Osteoblast (primary cell): ENCODE data around the gene SAMD8. TPM values are rescaled to one million over a fixed set of nuclear protein-coding genes. Genes with fewer than 3 reads are reported as not detected.

Experiments used
- DNase-seq: peaks from one replicate; pipeline ENCODE4 v3.0.0; 2011; ENCODE audit warnings: low spot score, mixed read lengths; ENCODE audit not compliant: insufficient read length; ENCODE audit errors: missing footprints
- H2AFZ ChIP-seq: 2 replicates; pipeline ENCODE4 v1.6.0; 2011; ENCODE audit warnings: mild to moderate bottlenecking, low read length
- H3K27ac ChIP-seq: 2 replicates; pipeline ENCODE4 v1.5.1; 2011; ENCODE audit warnings: mild to moderate bottlenecking, low read depth, low read length, moderate library complexity
- H3K27me3 ChIP-seq: 2 replicates; pipeline ENCODE4 v1.6.0; 2012; ENCODE audit warnings: mild to moderate bottlenecking, control low read depth, inconsistent platforms, low read length, moderate library complexity; ENCODE audit not compliant: insufficient read depth
- H3K36me3 ChIP-seq: 2 replicates; pipeline ENCODE4 v1.5.1; 2011; ENCODE audit warnings: mild to moderate bottlenecking, low read length, control low read depth, moderate library complexity; ENCODE audit not compliant: insufficient read depth
- H3K4me1 ChIP-seq: 2 replicates; pipeline ENCODE4 v1.5.1; 2011; ENCODE audit warnings: mild to moderate bottlenecking, low read length, control low read depth, moderate library complexity; ENCODE audit not compliant: insufficient read depth
- H3K4me2 ChIP-seq: 2 replicates; pipeline ENCODE4 v1.6.0; 2011; ENCODE audit warnings: mild to moderate bottlenecking, low read length; ENCODE audit not compliant: insufficient read depth
- H3K4me3 ChIP-seq: fragments of 200-600 bp; sonication (generic); 3 replicates; pipeline ENCODE4 v1.5.1; 2012; ENCODE audit warnings: mild to moderate bottlenecking, low read length, inconsistent platforms; ENCODE audit not compliant: insufficient read depth
- H3K79me2 ChIP-seq: 2 replicates; pipeline ENCODE4 v1.6.0; 2012; ENCODE audit warnings: mild to moderate bottlenecking, low read length, control low read depth, inconsistent platforms; ENCODE audit not compliant: insufficient read depth
- H3K9me3 ChIP-seq: 2 replicates; pipeline ENCODE4 v1.5.1; 2011; ENCODE audit warnings: low read depth, low read length, control low read depth
- H4K20me1 ChIP-seq: 2 replicates; pipeline ENCODE4 v1.6.0; 2012; ENCODE audit warnings: mild to moderate bottlenecking, low read length, control low read depth; ENCODE audit not compliant: insufficient read depth
- total RNA-seq: library from RNA; depleted of rRNA; stranded (reverse); fragments of >200 nt; gene quantifications from 2 replicates; pipeline ENCODE4 v1.2.3, GENCODE V29; 2012
- TF ChIP-seq, protein P1 (sequence below): IDR thresholded peaks from 2 replicates; pipeline ENCODE4 v1.5.1; 2011; ENCODE audit warnings: mild to moderate bottlenecking, low read depth, low read length, moderate library complexity; ENCODE audit errors: extremely low read depth

The SAMD8 gene
- total RNA-seq, 1 donor = 31.5 TPM

DNA sequence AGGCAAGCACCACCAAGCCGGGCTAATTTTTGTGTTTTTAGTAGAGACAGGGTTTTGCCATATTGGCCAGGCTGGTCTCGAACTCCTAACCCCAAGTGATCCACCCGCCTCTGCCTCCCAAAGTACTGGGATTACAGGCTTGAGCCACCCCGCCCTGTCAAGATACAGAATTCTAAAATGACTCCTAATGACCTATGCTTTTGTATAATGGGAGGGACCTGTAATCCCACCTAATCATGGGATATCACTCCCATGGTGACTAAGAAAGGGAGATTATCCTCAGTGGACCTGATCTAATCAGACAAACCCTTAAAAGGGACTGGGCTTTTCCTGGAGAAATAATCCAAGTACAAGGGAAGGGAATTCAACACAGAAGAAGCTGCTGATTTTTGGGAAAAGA lies 28.8 kb downstream of the SAMD8 start:
- H4K20me1 ChIP-seq = peaks cover 11% of the 10 kb centered on the region
- H3K27me3 ChIP-seq = no peaks in the 10 kb centered on the region
- no peaks in the 10 kb centered on the region for H3K36me3 ChIP-seq
- no peak overlapping the region for H2AFZ ChIP-seq
- TF ChIP-seq, protein P1, sequence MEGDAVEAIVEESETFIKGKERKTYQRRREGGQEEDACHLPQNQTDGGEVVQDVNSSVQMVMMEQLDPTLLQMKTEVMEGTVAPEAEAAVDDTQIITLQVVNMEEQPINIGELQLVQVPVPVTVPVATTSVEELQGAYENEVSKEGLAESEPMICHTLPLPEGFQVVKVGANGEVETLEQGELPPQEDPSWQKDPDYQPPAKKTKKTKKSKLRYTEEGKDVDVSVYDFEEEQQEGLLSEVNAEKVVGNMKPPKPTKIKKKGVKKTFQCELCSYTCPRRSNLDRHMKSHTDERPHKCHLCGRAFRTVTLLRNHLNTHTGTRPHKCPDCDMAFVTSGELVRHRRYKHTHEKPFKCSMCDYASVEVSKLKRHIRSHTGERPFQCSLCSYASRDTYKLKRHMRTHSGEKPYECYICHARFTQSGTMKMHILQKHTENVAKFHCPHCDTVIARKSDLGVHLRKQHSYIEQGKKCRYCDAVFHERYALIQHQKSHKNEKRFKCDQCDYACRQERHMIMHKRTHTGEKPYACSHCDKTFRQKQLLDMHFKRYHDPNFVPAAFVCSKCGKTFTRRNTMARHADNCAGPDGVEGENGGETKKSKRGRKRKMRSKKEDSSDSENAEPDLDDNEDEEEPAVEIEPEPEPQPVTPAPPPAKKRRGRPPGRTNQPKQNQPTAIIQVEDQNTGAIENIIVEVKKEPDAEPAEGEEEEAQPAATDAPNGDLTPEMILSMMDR = no peak
- no peak overlapping the region for H3K4me3 ChIP-seq
- peaks cover 69% of the 10 kb centered on the region for H3K79me2 ChIP-seq
- H3K4me1 ChIP-seq = peaks cover 31% of the 10 kb centered on the region
- no peak for DNase-seq
- no peaks in the 10 kb centered on the region for H3K9me3 ChIP-seq
- H3K27ac ChIP-seq = no peak overlapping the region
- no peak overlapping the region for H3K4me2 ChIP-seq

DNA sequence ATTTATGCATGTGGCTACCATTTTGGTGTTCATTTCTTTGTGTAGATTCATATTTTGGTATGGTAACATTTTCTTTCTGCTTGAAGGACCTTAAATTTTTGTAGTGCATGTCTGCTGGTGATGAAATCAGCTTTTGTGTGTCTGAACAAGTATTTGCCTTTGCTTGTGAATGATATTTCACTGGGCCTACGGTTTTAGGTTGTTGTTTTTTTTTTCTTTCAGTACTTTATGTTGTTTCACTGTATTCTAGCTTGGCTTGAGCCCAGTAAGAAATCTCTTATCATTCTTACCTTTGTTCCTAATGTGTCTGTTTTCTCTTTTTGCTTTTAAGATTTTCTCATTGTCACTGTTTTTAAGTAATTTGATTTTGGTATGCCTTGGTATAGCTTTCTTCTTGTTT lies 31.9 kb downstream of the SAMD8 start:
- Histone ChIP-seq H3K27me3 (no peaks in the 10 kb centered on the region), H3K4me2 (no peak overlapping the region), H3K9me3 (no peaks in the 10 kb centered on the region), H3K4me1 (peaks cover 22% of the 10 kb centered on the region), H3K27ac (peak overlapping the region; percentile 44), H4K20me1 (peaks cover under 1% of the 10 kb centered on the region), H3K79me2 (peaks cover 72% of the 10 kb centered on the region), H2AFZ (peak overlapping the region; percentile 1), H3K4me3 (no peak overlapping the region), H3K36me3 (no peaks in the 10 kb centered on the region)
- TF ChIP-seq, protein P1 = no peak
- DNase-seq = no peak

DNA sequence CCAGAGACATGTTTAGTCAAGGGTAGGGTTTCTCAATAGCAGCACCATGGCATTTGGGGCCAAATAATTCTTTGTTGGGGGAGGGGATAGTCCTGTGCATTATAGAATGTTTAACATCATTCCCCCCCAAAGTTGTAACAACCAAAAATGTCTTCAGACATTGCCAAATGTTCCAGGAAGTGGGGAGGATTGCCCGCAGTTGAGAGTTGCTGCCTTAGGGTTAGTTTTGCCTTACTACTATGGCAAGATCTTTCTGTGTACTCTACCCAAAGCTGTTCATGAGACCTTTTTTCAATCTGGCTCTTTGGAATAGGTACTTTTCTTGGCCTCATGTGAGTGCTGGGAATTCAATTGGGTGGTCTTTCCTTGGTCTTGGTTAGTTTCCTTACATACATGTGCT lies 34.1 kb downstream of the SAMD8 start:
- H3K27ac ChIP-seq = no peak overlapping the region
- H3K36me3 ChIP-seq = peaks cover 5% of the 10 kb centered on the region
- H3K27me3 ChIP-seq = no peaks in the 10 kb centered on the region
- no peaks in the 10 kb centered on the region for H4K20me1 ChIP-seq
- no peak overlapping the region for H3K4me3 ChIP-seq
- no peaks in the 10 kb centered on the region for H3K9me3 ChIP-seq
- DNase-seq = no peak
- peaks cover 22% of the 10 kb centered on the region for H3K4me1 ChIP-seq
- H3K79me2 ChIP-seq = peaks cover 65% of the 10 kb centered on the region
- TF ChIP-seq, protein P1 = no peak
- H3K4me2 ChIP-seq = no peak overlapping the region
- H2AFZ ChIP-seq = no peak overlapping the region

DNA sequence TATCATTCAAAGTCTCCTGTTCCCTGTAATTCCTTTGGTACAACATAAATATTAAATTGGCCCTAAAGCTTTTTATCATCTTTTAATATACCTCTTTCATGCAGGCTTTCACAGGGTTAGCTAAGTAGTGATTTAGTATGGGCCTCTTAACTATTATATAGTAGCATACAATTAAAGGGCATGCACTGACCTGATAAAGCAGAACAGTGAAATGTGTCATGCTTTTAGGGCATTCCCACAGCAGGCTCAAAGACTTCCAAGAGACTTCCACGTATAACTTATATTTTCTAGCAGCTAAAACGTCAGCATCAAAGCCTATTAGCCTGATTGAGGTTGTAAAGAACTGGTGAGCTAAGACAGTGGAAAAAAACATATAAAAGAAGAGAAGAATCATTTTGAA lies 35.3 kb downstream of the SAMD8 start:
- H3K4me2 ChIP-seq = no peak overlapping the region
- peak; percentile 41 for DNase-seq

More for the DNA sequence above, 35.3 kb downstream of the SAMD8 start:
- no peak overlapping the region for H3K27ac ChIP-seq
- H3K4me1 ChIP-seq = peaks cover 22% of the 10 kb centered on the region
- H3K36me3 ChIP-seq = peaks cover 7% of the 10 kb centered on the region
- no peaks in the 10 kb centered on the region for H4K20me1 ChIP-seq
- no peak overlapping the region for H2AFZ ChIP-seq
- H3K27me3 ChIP-seq = no peaks in the 10 kb centered on the region
- no peak overlapping the region for H3K4me3 ChIP-seq
- TF ChIP-seq, protein P1 = no peak
- H3K9me3 ChIP-seq = no peaks in the 10 kb centered on the region
- H3K79me2 ChIP-seq = peaks cover 62% of the 10 kb centered on the region
